ENCODE results near the gene ELK3.

DNA sequence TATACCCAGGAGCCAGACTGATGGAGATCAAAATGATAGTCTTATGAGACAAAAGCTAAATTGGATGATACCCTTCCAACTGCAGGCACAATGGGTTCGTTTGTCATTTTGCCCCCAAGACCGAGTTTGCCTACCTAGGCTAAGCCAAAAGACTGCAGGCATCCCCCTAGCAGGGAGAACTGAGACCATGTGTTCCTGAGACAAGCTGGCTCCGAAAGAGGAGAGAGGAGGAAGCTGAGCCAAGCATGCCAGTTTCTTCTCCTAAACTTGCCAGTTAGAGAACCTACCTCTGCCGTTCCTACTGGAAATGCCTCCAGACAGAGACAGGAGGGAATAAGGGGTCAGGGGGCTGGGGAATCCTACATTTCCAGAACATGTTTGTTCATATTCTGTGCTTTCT is 8.3 kb upstream of the ELK3 start:
- TF ChIP-seq CTCF (IDR thresholded peaks at IDR 0.05), result no peak
- TF ChIP-seq SIN3A (IDR thresholded peaks at IDR 0.05; ENCODE audit: borderline replicate concordance, low read depth, low read length), result no peak
- TF ChIP-seq POLR2AphosphoS5 (IDR thresholded peaks at IDR 0.05; ENCODE audit: low read depth, low read length), result no peak
- no peak for TF ChIP-seq TCF12 (IDR thresholded peaks at IDR 0.05)
- TF ChIP-seq ELF1 (IDR thresholded peaks at IDR 0.05), result no peak
- no peak for TF ChIP-seq YY1 (IDR thresholded peaks at IDR 0.05; ENCODE audit: low read depth)
- no peak for TF ChIP-seq NFIC (IDR thresholded peaks at IDR 0.05; ENCODE audit: borderline replicate concordance)
- TF ChIP-seq JUND (IDR thresholded peaks at IDR 0.05), result no peak
- TF ChIP-seq RAD21 (IDR thresholded peaks at IDR 0.05; ENCODE audit: low read length), result no peak
- no peak for TF ChIP-seq USF2 (IDR thresholded peaks at IDR 0.05; ENCODE audit: borderline replicate concordance, low read depth, low read length)
- no peak for TF ChIP-seq RFX5 (IDR thresholded peaks at IDR 0.05; ENCODE audit: low read length)
- TF ChIP-seq EZH2phosphoT487 (IDR thresholded peaks at IDR 0.05; ENCODE audit: borderline replicate concordance, low read depth), result no peak
- no peak for TF ChIP-seq MXI1 (IDR thresholded peaks at IDR 0.05; ENCODE audit: low read depth, low read length)
- no peak for TF ChIP-seq FOXM1 (IDR thresholded peaks at IDR 0.05; ENCODE audit: low read depth)

All from SK-N-SH (cell line).